GM12878 (cell line): Measurements from ENCODE around the gene ISCU. TPM values are rescaled to one million over a fixed set of nuclear protein-coding genes. Genes with fewer than 3 reads are reported as not detected.

Source experiments
- BCL11A ChIP-seq: IDR thresholded peaks from 2 replicates; pipeline ENCODE4 v1.6.1; 2011; ENCODE audit warnings: low read depth, low read length
- BHLHE40 ChIP-seq, 2 experiments: fragments of 450-650 bp in 1 of 2; IDR thresholded peaks; 2 replicates each; pipeline ENCODE4 v1.6.1; 2011 to 2017; ENCODE audit warnings: low read depth in 2 of 2, borderline replicate concordance in 1 of 2, improper control_type of control experiment in 1 of 2, low read length in 1 of 2, mild to moderate bottlenecking in 1 of 2
- CBX3 ChIP-seq: fragments of 200-600 bp; sonication (generic); IDR thresholded peaks from 2 replicates; pipeline ENCODE4 v1.6.1; 2016; ENCODE audit warnings: low read depth, borderline replicate concordance
- CEBPB ChIP-seq, 2 experiments: fragments of 150-350 bp in 1 of 2; IDR thresholded peaks; 2 replicates each; pipeline ENCODE4 v1.6.1; 2012 to 2014; ENCODE audit warnings: low read depth in 2 of 2, low read length in 2 of 2, borderline replicate concordance in 1 of 2, inconsistent platforms in 1 of 2
- CHD1 ChIP-seq: IDR thresholded peaks from 2 replicates; pipeline ENCODE4 v1.6.1; 2012; ENCODE audit warnings: low read depth, low read length, improper control_type of control experiment
- DPF2 ChIP-seq: fragments of 450-650 bp; IDR thresholded peaks from 2 replicates; pipeline ENCODE4 v1.6.1; 2017; ENCODE audit warnings: mild to moderate bottlenecking
- EGR1 ChIP-seq, 2 experiments: IDR thresholded peaks; 1 replicate in 1 of 2; 2 replicates in 1 of 2; pipeline ENCODE4 v1.6.1; 2011 to 2012; ENCODE audit warnings: low read depth in 2 of 2, low read length in 2 of 2, borderline replicate concordance in 1 of 2, mild to moderate bottlenecking in 1 of 2, moderate library complexity in 1 of 2
- GATAD2B ChIP-seq: fragments of 450-650 bp; conservative IDR thresholded peaks from 2 replicates; pipeline ENCODE4 v1.6.1; 2017; ENCODE audit warnings: low read depth, mild to moderate bottlenecking, moderate library complexity
- HDAC6 ChIP-seq: fragments of 200-600 bp; sonication (generic); IDR thresholded peaks from one replicate; pipeline ENCODE4 v1.8.0; 2017; ENCODE audit warnings: antibody characterized with exemption; ENCODE audit not compliant: unreplicated experiment
- JUND ChIP-seq: IDR thresholded peaks from 2 replicates; pipeline ENCODE4 v1.6.1; 2012; ENCODE audit warnings: low read depth, mild to moderate bottlenecking, low read length, improper control_type of control experiment, moderate library complexity
- NR2F1 ChIP-seq: fragments of 450-650 bp; conservative IDR thresholded peaks from 2 replicates; pipeline ENCODE4 v1.6.1; 2017; ENCODE audit warnings: mild to moderate bottlenecking
- PAX5 ChIP-seq: IDR thresholded peaks from 2 replicates; pipeline ENCODE4 v1.6.1; 2011; ENCODE audit warnings: low read depth, low read length, borderline replicate concordance
- RELA ChIP-seq: fragments of 450-650 bp; IDR thresholded peaks from 2 replicates; pipeline ENCODE4 v1.8.0; 2014; ENCODE audit warnings: borderline replicate concordance; ENCODE audit not compliant: partially characterized antibody
- RUNX3 ChIP-seq: IDR thresholded peaks from 2 replicates; pipeline ENCODE4 v1.6.1; 2012; ENCODE audit warnings: low read length, inconsistent platforms
- SIN3A ChIP-seq: IDR thresholded peaks from 2 replicates; pipeline ENCODE4 v1.6.1; 2012; ENCODE audit warnings: low read depth, low read length, improper control_type of control experiment
- TAF1 ChIP-seq: IDR thresholded peaks from 2 replicates; pipeline ENCODE4 v1.6.1; 2011; ENCODE audit warnings: mild to moderate bottlenecking, low read depth, low read length, borderline replicate concordance
- TARDBP ChIP-seq: IDR thresholded peaks from 2 replicates; pipeline ENCODE4 v1.6.1; 2016; ENCODE audit warnings: borderline replicate concordance
- ZSCAN29 ChIP-seq: fragments of 450-650 bp; IDR thresholded peaks from 2 replicates; pipeline ENCODE4 v1.6.1; 2017; ENCODE audit warnings: mild to moderate bottlenecking, moderate library complexity
- polyA plus RNA-seq, 11 experiments: library from polyadenylated mRNA; depleted of rRNA in 4 of 11; unstranded in 6 of 11; stranded (reverse) in 5 of 11; fragments of >200 nt; fragmentation: Nextera tagmentation in 4 of 11; fragmentation: Illumina TruSeq in 1 of 11; extraction: Ambion mirVana in 4 of 11; extraction: Trizol in 1 of 11; gene quantifications; 1 replicate in 1 of 11; 2 replicates in 10 of 11; pipeline versions ENCODE4 v1.2.1 to v1.2.3, GENCODE V29; 2011 to 2016; ENCODE audit warnings: inconsistent platforms in 2 of 11, missing spikeins in 2 of 11, low read depth in 1 of 11
- total RNA-seq, 4 experiments: library from RNA; depleted of rRNA in 3 of 4; stranded (reverse); fragments of >200 nt in 3 of 4; fragmentation: Illumina TruSeq in 1 of 4; extraction: Trizol in 1 of 4; gene quantifications; 2 replicates each; pipeline versions ENCODE4 v1.2.1 to v1.2.3, GENCODE V29; 2013 to 2021
- TF ChIP-seq, protein P1 (sequence below): IDR thresholded peaks from 2 replicates; pipeline ENCODE4 v1.6.1; 2012; ENCODE audit warnings: low read length, inconsistent platforms
- TF ChIP-seq, protein P2 (sequence below), 3 experiments: IDR thresholded peaks in 2 of 3; conservative IDR thresholded peaks in 1 of 3; 2 replicates each; pipeline ENCODE4 v1.5.1; 2011; ENCODE audit warnings: low read depth in 3 of 3, low read length in 3 of 3, mild to moderate bottlenecking in 3 of 3, control low read depth in 2 of 3, moderate library complexity in 2 of 3, inconsistent platforms in 1 of 3, mixed read lengths in 1 of 3; ENCODE audit not compliant: control insufficient read depth in 2 of 3, insufficient read depth in 1 of 3; ENCODE audit errors: extremely low read depth in 1 of 3
- TF ChIP-seq, protein P3 (sequence below): fragments of 150-350 bp; IDR thresholded peaks from 2 replicates; pipeline ENCODE4 v1.6.1; 2014; ENCODE audit warnings: mild to moderate bottlenecking, low read depth, low read length
- TF ChIP-seq, protein P4 (sequence below): fragments of 450-650 bp; formaldehyde crosslinking; IDR thresholded peaks from 2 replicates; pipeline ENCODE4 v1.4.0; 2020; ENCODE audit warnings: mild to moderate bottlenecking, moderate library complexity

Gene ISCU
- total and polyA plus RNA-seq, 10 of the 15 experiments (the other 5 are each of a cell fraction or from before 2014, with no cell fraction given) = 32.8 to 260 (median 127) TPM

DNA sequence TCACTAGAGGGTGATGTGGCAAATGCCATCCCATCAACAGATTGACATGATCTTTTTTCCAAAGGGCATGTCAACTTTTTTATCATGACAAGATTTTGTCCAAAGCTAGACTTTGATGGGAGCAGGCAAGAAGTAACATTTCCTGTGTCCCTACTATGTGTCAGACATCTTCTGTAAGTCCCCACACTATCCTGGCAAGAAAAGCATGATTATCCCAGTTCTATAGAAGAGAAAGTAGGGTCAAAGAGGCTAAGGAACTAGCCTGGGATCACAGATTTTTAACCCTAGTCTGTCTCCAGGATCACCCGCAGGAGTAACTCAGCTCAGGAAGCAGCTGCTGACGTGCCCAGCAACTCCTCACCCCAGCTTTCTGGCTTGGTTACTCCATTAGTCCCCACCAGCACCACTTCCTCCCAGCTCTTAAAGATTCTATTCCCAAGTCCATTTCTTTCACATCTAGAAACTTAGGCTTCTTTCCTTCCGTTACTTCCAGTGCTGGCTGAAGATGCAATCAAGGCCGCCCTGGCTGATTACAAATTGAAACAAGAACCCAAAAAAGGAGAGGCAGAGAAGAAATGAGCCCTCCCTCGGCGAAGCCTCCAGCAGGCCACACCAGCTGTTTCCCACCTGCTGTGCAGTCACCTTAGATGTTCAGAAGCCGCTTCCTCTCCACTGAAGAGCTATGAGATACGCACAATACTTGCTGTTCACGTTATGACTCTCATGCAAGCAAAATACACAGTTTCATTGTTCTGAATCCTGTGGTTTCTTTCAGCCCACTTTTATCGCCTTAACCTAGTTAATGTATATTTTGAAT lies 6.2 kb downstream of the ISCU start (continued):
- TF ChIP-seq, protein P1, sequence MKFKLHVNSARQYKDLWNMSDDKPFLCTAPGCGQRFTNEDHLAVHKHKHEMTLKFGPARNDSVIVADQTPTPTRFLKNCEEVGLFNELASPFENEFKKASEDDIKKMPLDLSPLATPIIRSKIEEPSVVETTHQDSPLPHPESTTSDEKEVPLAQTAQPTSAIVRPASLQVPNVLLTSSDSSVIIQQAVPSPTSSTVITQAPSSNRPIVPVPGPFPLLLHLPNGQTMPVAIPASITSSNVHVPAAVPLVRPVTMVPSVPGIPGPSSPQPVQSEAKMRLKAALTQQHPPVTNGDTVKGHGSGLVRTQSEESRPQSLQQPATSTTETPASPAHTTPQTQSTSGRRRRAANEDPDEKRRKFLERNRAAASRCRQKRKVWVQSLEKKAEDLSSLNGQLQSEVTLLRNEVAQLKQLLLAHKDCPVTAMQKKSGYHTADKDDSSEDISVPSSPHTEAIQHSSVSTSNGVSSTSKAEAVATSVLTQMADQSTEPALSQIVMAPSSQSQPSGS = no peak
- peak; percentile 96 for TF ChIP-seq RELA
- TF ChIP-seq EGR1 (IDR thresholded peaks at IDR 0.05; ENCODE audit: borderline replicate concordance in 1 of 2, low read depth in 2 of 2, low read length in 2 of 2) = no peak
- no peak for TF ChIP-seq CEBPB (IDR thresholded peaks at IDR 0.05; ENCODE audit: borderline replicate concordance in 1 of 2, low read depth in 2 of 2, low read length in 2 of 2)
- TF ChIP-seq, protein P2, sequence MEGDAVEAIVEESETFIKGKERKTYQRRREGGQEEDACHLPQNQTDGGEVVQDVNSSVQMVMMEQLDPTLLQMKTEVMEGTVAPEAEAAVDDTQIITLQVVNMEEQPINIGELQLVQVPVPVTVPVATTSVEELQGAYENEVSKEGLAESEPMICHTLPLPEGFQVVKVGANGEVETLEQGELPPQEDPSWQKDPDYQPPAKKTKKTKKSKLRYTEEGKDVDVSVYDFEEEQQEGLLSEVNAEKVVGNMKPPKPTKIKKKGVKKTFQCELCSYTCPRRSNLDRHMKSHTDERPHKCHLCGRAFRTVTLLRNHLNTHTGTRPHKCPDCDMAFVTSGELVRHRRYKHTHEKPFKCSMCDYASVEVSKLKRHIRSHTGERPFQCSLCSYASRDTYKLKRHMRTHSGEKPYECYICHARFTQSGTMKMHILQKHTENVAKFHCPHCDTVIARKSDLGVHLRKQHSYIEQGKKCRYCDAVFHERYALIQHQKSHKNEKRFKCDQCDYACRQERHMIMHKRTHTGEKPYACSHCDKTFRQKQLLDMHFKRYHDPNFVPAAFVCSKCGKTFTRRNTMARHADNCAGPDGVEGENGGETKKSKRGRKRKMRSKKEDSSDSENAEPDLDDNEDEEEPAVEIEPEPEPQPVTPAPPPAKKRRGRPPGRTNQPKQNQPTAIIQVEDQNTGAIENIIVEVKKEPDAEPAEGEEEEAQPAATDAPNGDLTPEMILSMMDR (IDR thresholded peaks at IDR 0.05 in 2 of 3, conservative IDR thresholded peaks at IDR 0.05 in 1 of 3; ENCODE audit: control insufficient read depth in 2 of 3, extremely low read depth in 1 of 3, insufficient read depth in 1 of 3, low read depth in 3 of 3, low read length in 3 of 3) = no peak
- peak; percentile 76 for TF ChIP-seq TARDBP
- TF ChIP-seq, protein P3, sequence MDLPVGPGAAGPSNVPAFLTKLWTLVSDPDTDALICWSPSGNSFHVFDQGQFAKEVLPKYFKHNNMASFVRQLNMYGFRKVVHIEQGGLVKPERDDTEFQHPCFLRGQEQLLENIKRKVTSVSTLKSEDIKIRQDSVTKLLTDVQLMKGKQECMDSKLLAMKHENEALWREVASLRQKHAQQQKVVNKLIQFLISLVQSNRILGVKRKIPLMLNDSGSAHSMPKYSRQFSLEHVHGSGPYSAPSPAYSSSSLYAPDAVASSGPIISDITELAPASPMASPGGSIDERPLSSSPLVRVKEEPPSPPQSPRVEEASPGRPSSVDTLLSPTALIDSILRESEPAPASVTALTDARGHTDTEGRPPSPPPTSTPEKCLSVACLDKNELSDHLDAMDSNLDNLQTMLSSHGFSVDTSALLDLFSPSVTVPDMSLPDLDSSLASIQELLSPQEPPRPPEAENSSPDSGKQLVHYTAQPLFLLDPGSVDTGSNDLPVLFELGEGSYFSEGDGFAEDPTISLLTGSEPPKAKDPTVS = no peak
- peak; percentile 93 for TF ChIP-seq JUND
- TF ChIP-seq BCL11A = peak; percentile 98
- no peak for TF ChIP-seq TAF1
- no peak for TF ChIP-seq HDAC6
- TF ChIP-seq DPF2 = peak; percentile 80
- TF ChIP-seq, protein P4, sequence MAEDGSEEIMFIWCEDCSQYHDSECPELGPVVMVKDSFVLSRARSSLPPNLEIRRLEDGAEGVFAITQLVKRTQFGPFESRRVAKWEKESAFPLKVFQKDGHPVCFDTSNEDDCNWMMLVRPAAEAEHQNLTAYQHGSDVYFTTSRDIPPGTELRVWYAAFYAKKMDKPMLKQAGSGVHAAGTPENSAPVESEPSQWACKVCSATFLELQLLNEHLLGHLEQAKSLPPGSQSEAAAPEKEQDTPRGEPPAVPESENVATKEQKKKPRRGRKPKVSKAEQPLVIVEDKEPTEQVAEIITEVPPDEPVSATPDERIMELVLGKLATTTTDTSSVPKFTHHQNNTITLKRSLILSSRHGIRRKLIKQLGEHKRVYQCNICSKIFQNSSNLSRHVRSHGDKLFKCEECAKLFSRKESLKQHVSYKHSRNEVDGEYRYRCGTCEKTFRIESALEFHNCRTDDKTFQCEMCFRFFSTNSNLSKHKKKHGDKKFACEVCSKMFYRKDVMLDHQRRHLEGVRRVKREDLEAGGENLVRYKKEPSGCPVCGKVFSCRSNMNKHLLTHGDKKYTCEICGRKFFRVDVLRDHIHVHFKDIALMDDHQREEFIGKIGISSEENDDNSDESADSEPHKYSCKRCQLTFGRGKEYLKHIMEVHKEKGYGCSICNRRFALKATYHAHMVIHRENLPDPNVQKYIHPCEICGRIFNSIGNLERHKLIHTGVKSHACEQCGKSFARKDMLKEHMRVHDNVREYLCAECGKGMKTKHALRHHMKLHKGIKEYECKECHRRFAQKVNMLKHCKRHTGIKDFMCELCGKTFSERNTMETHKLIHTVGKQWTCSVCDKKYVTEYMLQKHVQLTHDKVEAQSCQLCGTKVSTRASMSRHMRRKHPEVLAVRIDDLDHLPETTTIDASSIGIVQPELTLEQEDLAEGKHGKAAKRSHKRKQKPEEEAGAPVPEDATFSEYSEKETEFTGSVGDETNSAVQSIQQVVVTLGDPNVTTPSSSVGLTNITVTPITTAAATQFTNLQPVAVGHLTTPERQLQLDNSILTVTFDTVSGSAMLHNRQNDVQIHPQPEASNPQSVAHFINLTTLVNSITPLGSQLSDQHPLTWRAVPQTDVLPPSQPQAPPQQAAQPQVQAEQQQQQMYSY (CRISPR knock-in tag) = no peak
- TF ChIP-seq BHLHE40 (IDR thresholded peaks at IDR 0.05; ENCODE audit: borderline replicate concordance in 1 of 2, low read depth in 2 of 2, low read length in 1 of 2) = peak; percentile 90 to 92
- no peak for TF ChIP-seq RUNX3
- no peak for TF ChIP-seq CHD1
- TF ChIP-seq GATAD2B = peak; percentile 63
- TF ChIP-seq NR2F1 = peak; percentile 90
- TF ChIP-seq ZSCAN29 = peak; percentile 81; the same call in 1 of the 2 replicates
- TF ChIP-seq PAX5 = peak; percentile 98
- no peak for TF ChIP-seq CBX3
- TF ChIP-seq SIN3A = 0 out of 2 replicates have a peak, but pooled peaks have one; percentile 44
